ENCODE results near the gene CNKSR3.

Gene CNKSR3

DNA sequence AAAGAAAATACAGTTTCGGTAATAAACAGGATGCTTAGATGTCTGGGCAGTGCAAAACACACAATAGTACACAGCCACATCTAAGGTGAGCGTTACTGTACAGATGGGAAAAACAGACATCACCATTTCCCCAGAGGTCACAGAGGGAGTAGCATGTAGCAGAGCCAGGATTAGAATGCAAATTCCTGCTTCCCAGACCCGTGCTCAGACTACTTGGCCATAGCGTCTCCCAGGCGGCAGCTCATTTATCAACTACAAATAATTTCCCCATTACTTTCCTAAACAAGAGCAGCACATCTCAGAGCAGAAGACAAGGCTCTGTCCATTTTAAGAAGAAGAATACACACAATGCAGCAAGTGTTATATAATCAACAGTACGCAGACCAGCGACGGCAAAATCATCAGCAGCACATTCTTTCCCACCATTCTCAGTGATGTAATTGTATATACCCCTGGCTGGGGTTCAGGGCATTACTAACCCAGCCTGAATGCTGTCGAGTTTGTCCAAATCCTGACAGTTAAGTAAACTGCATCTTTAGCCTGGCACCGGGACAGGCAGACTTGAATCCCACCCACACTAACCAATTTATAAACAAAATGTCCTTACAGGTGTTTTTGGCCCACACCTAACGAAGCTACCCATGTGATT, 61.9 kb downstream of the CNKSR3 start:
- no peak for DNase-seq

DNA sequence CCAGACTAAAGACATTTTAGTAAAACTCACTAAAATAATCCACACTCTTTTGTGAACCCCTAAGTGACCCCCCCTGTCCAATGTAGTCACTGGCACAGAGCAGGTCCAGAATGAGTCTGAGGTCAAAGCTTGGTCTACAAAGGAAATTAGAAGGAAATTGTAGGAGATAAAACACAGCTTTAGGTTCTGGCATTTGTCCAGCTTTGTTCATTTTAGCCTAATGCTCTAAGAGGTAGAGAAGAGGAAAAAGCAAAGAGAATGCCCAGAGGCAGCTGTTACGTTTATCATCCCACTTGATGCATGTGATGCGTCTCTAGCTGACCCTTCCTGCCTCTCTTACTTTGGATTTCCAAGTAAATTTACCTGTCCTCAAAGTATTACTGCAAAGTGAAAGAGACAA, 62.5 kb downstream of the CNKSR3 start:
- no peak for DNase-seq

DNA sequence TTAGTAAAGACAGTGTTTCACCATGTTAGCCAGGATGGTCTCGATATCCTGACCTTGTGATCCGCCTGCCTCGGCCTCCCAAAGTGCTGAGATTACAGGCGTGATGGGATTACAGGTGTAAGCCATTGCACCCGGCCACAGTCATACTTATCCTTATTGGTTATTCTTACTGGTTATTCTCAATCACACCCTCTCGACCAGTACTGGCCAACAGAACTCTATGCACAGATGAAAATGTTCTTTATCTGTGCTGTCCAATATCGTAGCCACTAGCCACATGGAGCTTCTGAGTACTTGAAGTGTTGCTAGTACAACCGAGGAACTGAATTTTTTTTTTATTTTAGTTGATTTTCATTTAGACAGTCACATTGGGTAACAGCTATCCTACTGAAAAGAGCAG, 63.5 kb downstream of the CNKSR3 start:
- DNase-seq = no peak

DNA sequence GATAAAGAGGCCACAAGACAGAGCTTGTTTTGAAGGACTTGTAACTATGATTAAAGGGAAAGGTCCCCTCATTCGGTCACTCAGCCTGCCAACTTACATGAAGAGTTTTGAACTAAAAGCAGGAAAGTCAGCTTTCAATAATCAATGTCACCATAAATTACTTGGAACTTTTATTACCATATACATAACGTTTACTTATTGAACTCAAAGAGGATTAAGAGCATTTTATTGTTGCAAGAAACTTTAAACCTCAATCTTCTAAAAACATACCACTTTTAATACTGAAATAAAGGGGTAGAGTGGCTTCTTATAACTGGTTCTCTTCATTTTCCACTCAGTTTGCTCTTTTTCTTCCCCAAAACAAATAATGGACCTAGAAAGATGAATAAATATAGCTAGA, 65.1 kb downstream of the CNKSR3 start:
- no peak for DNase-seq

DNA sequence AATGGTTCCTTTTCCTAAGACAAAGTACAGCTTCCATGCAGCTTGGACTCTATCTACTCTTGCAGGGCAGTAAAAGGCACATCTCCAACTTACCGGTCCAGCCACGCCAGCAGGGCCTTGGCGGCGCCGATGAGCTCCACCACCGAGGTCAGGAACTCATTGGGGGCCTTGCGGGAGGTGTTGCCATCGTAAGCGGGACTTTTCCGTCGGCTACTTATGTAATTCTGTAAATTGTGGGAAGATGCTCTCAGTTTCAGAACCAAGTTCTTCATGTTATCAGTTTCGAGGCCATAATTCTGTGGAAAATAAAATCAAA, 68.5 kb downstream of the CNKSR3 start:
- no peak for DNase-seq

DNA sequence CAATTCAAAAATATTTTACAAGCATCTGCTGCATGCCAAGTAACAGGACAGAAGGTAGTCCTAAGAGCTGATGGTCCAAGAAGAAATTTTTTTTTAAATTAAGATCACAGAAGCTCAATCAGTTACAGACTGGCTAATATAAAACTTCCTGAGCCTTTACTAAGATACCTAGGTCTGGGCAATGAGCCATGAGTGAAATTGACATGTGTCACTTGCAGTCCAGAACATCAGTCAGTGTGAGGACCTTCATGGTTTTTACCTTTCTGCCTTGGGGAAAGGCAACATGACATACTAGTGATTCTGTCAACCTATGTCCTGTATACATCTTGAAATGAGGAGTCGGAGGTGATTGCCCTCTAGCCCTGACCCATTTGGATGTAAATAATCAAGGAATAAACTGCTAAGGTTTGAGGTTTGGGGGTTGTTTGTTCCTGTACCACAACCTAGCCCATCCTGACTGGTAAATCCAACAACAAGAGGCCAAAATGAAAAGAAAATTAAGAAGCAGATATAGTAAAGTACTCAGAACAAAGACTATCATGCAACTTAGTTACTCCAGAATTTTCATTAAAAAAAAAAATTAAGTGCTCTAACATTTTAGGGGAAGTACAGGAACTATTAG, 70.0 kb downstream of the CNKSR3 start:
- DNase-seq = no peak

DNA sequence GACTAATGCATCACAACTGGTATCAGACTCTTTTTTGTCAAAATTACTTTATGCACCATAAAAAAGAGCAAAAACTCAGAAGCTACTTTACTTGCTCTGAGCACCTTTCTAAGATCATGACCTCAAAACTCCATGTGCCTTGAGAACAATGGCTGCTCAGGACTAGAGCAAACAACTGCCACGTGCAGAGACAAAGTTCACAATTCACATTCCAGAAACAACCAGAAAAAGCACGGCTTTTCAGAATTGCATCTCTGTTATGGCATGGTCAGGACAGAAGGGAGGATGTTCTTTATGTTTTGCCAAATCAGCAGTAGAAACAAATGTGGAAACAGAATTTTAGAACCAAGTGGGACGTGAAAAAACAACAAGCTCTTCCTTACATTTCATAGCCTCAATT, 70.5 kb downstream of the CNKSR3 start:
- no peak for DNase-seq

DNA sequence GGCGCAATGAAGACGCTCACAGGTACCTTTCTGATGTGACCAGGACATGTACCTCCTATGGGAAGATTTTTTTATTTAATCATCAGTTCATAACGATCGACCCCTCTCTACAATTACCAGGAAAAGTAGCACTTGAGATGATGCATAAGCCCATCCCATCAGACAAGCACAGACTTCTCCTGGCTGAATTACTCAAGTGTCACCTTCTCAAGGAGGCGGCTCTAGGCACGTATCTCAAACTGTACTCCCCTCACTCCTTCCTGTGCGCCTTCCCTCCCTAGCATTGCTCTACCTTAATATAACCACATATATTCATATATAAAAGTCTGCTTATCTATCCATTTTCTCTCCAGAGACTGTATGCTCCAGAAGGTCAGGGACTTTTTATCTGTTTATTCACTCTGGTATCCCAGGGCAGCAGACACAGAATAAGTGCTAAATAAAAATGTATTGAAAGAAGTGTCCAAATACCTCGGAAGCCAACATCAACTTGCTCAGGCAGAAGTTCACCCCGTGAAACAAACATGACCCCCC, 71.5 kb downstream of the CNKSR3 start:
- DNase-seq = no peak

DNA sequence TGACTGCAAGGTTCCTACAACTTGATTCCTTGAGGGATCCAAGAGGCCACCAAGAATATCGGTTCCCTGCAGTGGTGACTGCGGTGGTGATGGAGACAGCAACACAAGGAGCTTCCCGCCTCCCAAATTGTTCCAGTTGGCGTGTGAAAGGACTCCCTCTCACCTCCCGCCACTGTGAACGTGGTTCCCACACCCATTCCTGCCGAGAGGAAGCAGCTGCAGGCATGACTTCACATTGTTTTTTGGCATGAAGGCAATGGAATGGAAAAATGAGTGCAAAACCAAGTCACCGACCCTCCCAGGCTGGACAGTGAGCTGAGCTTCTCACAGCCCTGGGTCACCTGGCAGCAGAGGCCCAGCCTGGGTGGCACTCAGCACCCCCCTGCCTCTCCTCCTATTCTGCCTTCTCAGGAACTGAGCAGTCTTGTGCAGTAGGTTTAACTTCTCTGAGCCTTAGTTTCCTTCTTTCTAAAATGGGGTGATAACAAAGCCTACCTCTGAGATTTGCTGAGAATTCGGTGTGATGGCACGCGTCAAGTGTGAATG, 75.0 kb downstream of the CNKSR3 start:
- no peak for DNase-seq

DNA sequence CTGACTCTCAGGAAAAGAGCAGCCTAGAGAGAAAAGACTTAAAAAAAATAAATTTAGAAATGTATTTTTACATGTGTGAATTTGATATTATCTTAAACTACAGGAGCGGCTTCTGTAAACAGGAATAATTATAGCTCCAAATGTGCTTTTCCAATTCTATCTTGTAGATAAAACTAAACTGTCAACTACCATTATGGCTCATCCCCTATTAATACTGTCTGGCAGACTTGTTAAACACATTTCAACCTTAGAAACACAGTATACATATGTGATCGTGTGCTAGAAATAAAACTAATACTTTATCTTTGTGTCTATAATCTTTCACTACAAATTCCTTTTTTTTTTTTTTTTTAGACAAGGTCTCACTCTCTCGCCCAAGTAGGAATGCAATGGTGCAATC, 75.8 kb downstream of the CNKSR3 start:
- no peak for DNase-seq

DNA sequence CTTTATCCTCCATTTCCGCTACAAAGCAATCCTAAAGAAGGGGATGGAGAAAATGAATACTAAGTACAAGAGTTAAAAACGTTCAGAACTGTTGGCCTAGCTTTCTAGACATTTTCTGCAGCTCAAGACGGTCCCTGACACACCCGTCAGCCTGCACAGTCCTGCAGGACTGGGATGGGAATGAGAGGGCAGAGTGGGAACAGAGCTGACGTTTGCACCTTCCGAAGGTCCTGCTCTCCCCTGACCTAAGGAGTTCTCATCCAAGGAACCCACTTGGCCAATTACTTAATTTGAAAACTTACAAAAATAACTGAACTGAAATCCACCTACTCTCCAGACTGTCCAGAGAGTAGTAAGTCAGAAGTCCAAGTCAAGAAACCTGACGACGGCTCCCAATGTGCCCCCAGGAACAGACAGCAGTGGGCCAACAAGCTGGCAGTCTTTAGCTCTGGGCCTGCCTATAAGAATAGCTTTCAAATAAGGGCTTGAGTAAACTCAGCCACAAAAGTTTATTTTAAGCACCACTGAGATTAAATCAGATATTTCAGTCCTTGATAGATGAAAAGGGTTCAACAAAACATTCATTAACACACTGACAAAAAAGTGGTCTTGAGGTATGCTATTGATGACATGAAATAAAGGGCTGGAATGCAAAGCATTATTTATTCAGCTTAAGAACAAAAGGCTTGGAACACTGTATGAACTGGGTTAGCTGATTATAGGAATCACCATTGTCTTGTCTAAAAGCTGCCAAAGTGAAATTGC, 76.8 kb downstream of the CNKSR3 start:
- DNase-seq = peak; percentile 38

DNA sequence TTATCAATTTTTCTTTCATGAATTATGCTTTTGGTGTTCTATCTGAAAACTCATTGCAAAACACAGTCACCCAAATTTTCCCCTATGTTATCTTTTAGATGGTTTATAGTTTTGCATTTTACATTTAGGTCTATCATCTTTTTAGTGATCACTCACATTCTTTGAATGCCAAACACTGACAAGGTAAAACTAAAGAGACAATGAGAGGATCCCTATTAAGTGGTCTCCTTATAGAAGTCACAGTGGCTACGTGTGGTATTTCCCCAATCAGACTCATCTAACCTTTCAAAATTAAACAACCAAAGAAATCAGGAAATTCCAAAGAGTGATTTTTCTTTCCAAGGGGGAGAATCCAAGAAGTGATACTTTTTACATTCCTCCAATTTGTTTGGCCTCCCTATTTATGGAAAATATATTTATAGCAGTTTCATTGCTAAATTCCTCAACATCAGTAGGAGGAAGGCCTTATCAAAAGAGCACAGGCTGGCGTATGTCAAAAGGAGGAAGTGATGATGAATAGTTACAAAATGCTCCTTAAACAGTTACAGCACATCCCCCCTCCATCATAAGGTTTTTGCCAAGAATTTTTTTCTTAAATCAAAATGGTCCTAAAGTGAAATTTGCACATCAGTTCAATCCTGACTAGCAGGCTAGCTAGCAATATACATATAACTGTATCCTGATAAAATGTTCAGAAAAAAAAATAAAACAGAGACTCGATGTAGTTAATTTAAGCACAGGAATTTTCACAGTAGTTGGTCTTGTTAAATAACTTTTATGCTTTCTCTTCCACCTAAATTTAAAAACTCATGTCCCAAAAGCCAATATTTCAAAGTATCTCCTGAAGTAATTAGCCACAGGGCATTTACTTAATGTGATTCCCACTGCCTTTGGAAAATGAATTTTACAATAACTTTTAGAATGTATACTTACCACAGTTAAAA, 77.7 kb downstream of the CNKSR3 start:
- DNase-seq = no peak

DNA sequence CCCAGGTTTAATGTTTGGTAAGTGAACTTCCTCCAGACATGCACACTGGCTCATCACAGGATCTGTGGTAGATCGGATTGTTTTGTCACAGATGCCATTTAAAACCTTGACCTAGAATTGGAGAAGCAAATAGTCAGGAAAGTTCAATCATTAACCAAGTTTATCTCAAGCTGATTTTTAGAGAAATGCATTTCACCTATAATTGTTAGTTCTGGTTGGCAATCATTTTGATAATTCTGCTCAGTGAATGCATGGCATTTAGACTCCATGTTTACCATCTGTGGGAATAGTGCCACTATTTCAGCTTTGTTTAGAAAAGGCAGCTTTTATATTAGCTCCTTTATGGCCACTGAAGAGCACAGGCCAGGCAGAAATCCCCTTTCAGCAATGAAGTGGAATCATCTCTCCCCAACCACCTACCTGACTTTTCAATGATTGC, 80.0 kb downstream of the CNKSR3 start:
- DNase-seq = no peak

DNA sequence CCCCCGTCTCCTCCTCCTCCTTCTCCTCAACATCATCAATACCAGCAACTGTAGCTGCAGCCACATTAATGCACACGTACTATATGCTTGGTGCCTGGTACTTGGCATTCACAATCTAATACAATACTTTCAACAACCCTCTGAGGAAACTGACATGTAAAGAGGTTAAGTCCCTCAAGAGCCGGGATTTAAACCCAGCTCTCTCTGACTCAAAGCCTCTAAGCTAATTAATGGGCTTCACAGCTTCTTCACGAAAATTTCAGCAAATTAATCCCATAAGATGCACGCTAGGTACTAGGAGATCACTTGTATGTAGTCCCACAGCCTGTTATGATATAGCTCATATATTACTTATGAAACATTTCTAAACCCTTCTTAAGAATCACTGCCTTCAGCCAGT, 80.8 kb downstream of the CNKSR3 start:
- DNase-seq = no peak

DNA sequence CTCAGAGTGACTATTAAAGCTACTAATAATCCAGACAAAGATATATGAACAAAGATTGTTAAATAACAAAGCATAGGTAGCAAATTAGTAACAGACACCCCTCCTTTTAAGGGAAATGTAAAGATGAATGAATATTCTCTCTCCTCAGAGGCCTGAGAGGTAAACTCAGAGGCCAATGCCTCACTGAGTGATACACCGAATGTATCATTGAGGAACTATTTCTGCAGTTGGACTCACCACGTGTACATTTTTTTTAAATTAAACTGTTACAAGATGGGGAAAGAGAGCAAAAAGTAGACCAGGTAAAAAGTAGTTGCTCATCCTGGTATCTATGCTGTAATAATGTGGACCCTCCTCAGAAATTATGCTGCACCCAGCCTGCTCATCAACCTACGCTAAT, 81.6 kb downstream of the CNKSR3 start:
- no peak for DNase-seq

DNA sequence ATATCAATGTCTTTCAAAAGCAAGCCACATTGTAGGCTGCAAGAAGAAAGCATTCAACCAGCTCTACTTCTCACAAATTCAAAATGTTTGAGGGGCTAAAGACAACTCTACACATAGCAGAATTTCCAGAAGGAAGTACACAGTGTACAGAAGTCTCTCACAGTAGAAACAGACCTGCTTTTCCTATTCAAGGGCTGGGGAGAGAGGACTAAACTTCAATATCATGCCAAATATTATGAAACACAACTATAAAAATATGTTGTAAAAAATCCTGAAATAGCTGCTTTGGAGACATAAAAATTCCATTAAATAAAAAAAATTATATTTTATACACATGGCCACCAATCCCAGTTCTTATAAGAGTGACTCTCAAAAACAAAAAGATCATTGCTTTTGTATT, 83.0 kb downstream of the CNKSR3 start:
- DNase-seq = no peak

DNA sequence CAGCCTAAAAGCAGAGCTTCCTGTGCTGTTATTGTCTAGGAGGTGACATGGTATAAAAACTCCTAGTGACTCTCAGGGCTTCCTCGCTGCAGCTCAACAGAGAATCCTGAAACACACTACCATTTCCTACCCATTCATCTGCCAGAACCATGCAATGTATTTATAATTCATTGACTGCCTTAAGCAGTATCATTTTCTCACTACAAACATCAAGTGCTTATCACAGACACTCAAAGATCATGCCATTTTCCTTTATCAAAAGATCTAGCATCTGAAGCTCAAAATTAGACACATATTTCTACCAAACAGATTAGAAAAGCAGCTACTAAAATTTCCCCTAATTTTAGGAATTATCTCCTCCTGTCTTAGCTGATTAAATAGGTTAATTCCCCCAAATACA, 83.5 kb downstream of the CNKSR3 start:
- DNase-seq = no peak

DNA sequence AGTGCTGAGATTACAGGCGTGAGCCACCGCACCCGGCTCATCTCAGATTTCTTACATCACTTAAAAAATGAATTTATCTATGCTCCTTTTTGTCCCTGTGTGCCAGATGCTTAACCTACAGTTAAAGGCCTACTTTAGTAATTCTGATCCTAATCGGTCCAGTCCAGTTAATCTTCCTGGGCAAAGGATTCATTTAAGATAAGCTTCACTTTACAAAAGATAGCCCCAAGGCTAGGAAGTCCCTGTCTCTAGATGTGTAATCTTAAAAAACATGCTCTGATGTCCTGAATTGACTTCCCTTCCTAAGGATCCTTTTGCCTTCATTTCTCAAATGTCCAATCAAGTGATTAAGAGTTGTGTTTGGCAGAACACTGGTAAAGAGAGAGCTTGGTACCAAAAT, 85.5 kb downstream of the CNKSR3 start:
- DNase-seq = no peak

DNA sequence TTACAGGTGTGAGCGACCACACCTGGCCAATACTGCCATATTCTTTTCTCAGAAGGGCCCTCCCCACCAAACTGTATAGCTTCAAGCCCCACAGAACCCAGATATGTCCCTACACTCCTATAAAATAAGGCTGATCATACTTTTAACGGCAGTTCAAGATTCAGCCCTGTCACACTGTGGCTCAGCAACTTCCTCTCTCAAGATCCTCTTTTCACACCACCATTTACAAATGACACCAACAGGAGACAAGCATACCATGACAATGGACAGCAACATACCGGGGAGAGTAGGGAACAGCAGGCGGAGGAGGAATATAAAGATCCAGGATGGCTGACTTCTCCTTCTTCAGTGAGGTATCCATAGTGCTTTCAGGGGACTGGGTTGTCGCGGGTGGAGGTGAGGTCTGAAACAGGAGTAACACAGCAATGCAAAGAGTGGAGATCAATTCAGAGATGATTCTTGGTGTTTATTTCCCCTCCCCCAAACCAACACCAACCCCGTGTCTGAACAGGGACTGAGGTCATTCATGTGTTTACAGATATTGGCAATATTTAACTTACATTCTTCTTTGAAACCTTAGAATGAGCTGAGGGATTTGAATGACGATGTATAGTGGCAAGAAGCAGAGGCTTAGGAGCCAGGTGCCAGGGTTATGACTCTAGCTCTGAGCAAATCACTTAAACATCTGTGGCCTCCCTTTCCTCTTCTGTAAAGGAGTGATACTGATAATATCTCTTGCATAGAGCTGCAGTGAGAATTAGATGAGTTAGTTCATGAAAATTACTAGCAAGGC, 96.3 kb downstream of the CNKSR3 start:
- DNase-seq = no peak

DNA sequence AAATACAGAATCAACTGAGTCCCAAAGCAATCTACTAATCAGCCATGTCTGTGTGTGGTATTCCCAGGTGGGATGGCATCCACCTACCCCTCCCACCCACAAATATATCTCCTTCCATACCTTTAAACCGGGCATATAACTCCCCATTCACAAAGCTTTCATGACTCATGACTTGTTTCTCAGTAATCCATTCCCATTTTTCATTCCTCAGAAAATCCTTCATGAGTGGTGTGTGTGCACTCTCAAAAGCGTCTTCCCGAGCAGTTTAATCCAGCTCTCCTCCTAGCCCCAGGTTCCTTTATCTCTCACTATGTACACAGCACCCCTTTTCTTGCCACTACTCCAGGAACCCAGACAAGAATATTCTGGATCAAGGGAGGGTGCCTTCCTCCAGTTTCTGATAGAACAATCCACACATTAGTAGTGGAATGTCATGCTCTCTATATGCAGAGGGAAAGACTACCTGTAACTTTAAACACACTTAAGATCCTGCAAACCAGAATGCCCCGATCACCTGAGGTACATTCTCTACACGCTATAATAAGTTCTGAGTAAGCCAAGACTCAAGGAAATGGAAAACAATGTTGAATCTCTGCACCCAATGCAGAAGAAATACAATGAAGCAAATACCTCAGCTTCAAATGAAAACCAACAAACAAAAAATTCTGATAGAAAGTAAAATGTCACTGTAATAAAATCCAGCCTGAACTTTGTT, 98.2 kb downstream of the CNKSR3 start:
- no peak for DNase-seq

DNA sequence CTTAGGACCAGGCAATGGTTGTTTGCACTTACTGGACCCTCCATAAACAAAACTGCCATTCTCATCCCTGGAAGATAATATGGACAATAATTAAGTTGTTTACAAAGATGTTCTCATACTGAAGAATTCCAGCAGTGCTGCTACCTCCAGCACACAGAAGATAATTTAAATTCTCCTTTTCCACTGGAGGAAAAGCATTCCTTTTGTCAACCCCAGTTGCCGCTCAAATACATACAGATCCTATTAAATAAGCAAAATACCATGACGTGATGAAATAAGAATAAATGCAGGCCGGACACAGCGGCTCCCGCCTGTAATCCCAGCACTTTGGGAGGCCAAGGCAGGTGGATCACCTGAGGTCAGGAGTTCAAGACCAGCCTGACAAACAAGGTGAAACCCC, 99.4 kb downstream of the CNKSR3 start:
- DNase-seq = no peak
